K562 (cell line): ENCODE measurements around the gene FITM1. TPM values are rescaled to one million over a fixed set of nuclear protein-coding genes. Genes with fewer than 3 reads are reported as not detected.

ENCODE experiments used
- ATAC-seq: fragments of 200-7000 bp; cut with Tn5 transposase; 3 replicates; pipeline ENCODE4 v1.9.1; 2020; ENCODE audit warnings: moderate library complexity
- BruUV-seq: library from RNA; stranded (reverse); fragments of 400-500 nt; replicated peaks from 2 replicates; lab custom pipeline; 2021; lab: Mats Ljungman, UMichigan
- CTCF ChIA-PET: fragments of 300-600 bp; formaldehyde crosslinking; extraction: SDS; loops from one replicate; lab custom pipeline; 2021; ENCODE audit warnings: low intra/inter-chr PET ratio; lab: Yijun Ruan, JAX
- POLR2A ChIA-PET: fragments of 300-600, 350-650 bp; sonication (Branson Sonifier 250); formaldehyde crosslinking; extraction: SDS; loops from one replicate; lab custom pipeline; 2021; ENCODE audit warnings: antibody characterized with exemption, inconsistent platforms; lab: Yijun Ruan, JAX
- DNase-seq, 4 experiments: peaks; one replicate each; pipeline versions ENCODE4 v3.0.0 to v3.0.0-alpha.2; 2011 to 2018; ENCODE audit warnings: low spot score in 3 of 4, mixed read lengths in 3 of 4; ENCODE audit errors: extremely low read depth in 1 of 4
- FAIRE-seq: peaks from 2 replicates; lab custom pipeline; 2011; peaks lifted over from hg19 to GRCh38; lab: Jason Lieb, UNC
- H2AFZ ChIP-seq: 2 replicates; pipeline ENCODE4 v1.6.0; 2011; ENCODE audit warnings: low read depth, low read length, control low read depth, inconsistent platforms
- H3K27ac ChIP-seq: fragments of 200-600 bp; 3 replicates; pipeline ENCODE4 v1.8.0; 2011; ENCODE audit warnings: low read depth, mild to moderate bottlenecking, control low read depth, inconsistent platforms, low read length, moderate library complexity, mixed read lengths; ENCODE audit errors: extremely low read depth
- H3K27me3 ChIP-seq, 2 experiments: fragments of 300-600 bp in 1 of 2; 2 replicates in 1 of 2; 3 replicates in 1 of 2; pipeline versions ENCODE4 v1.6.0 to v1.8.0; 2011; ENCODE audit warnings: inconsistent platforms in 2 of 2, low read length in 2 of 2, mild to moderate bottlenecking in 1 of 2, mixed read lengths in 1 of 2, moderate library complexity in 1 of 2; ENCODE audit not compliant: control insufficient read depth in 2 of 2, insufficient read depth in 2 of 2
- H3K36me3 ChIP-seq: fragments of 300-600 bp; 3 replicates; pipeline ENCODE4 v1.8.0; 2011; ENCODE audit warnings: mild to moderate bottlenecking, low read length, inconsistent platforms; ENCODE audit not compliant: control insufficient read depth, insufficient read depth
- H3K4me1 ChIP-seq, 2 experiments: fragments of 200-600 bp in 1 of 2; replicated peaks in 1 of 2; 2 replicates in 1 of 2; 3 replicates in 1 of 2; pipeline versions ENCODE4 v1.5.1 to v1.8.0; 2011; ENCODE audit warnings: inconsistent platforms in 2 of 2, low read length in 2 of 2, mild to moderate bottlenecking in 1 of 2, mixed read lengths in 1 of 2, moderate library complexity in 1 of 2; ENCODE audit not compliant: control insufficient read depth in 2 of 2, insufficient read depth in 2 of 2
- H3K4me2 ChIP-seq: 2 replicates; pipeline ENCODE4 v1.6.1; 2011; ENCODE audit warnings: low read length, control low read depth, inconsistent platforms, mixed read lengths; ENCODE audit not compliant: insufficient read depth
- H3K4me3 ChIP-seq: fragments of 200-600 bp; sonication (generic), shearing (Covaris generic); 2 replicates; pipeline ENCODE4 v1.5.1; 2016; ENCODE audit warnings: control low read depth, inconsistent platforms
- H3K79me2 ChIP-seq: fragments of 200-600 bp; 3 replicates; pipeline ENCODE4 v1.8.0; 2011; ENCODE audit warnings: low read length, inconsistent platforms; ENCODE audit not compliant: control insufficient read depth, insufficient read depth
- H3K9ac ChIP-seq, 2 experiments: 2 replicates each; pipeline versions ENCODE4 v1.6.0 to v1.6.1; 2011; ENCODE audit warnings: low read depth in 2 of 2, low read length in 2 of 2, control low read depth in 1 of 2, inconsistent platforms in 1 of 2, mild to moderate bottlenecking in 1 of 2, mixed read lengths in 1 of 2; ENCODE audit not compliant: insufficient read depth in 1 of 2
- H3K9me1 ChIP-seq: one replicate; pipeline ENCODE4 v1.6.0; 2011; ENCODE audit warnings: inconsistent platforms, mild to moderate bottlenecking, low read length, moderate library complexity; ENCODE audit not compliant: control insufficient read depth, insufficient read depth
- H3K9me3 ChIP-seq: replicated peaks from 2 replicates; pipeline ENCODE4 v1.5.1; 2011; ENCODE audit warnings: low read depth, low read length, inconsistent platforms; ENCODE audit not compliant: control insufficient read depth, insufficient read depth
- H4K20me1 ChIP-seq: replicated peaks from 2 replicates; pipeline ENCODE4 v1.6.1; 2011; ENCODE audit warnings: low read length, inconsistent platforms, mixed read lengths; ENCODE audit not compliant: control insufficient read depth, insufficient read depth
- ARNT ChIP-seq, 2 experiments: fragments of 450-650 bp; IDR thresholded peaks; 2 replicates each; pipeline ENCODE4 v1.6.1; 2016; ENCODE audit warnings: mild to moderate bottlenecking in 1 of 2
- BDP1 ChIP-seq: IDR thresholded peaks from 3 replicates; pipeline ENCODE4 v1.6.1; 2011; ENCODE audit not compliant: insufficient read length, insufficient read depth
- CAMTA2 ChIP-seq: fragments of 250-450 bp; sonication (Bioruptor Pico); conservative IDR thresholded peaks from 2 replicates; pipeline ENCODE4 v1.5.1; 2022
- IFI16 ChIP-seq: fragments of 250-450 bp; sonication (Bioruptor Pico); IDR thresholded peaks from 2 replicates; pipeline ENCODE4 v2.1.2; 2022; ENCODE audit warnings: mild to moderate bottlenecking, inconsistent platforms
- KDM2B ChIP-seq: fragments of 250-450 bp; sonication (Bioruptor Pico); IDR thresholded peaks from 2 replicates; pipeline ENCODE4 v1.8.0; 2021; ENCODE audit warnings: mild to moderate bottlenecking, moderate library complexity
- KLF10 ChIP-seq: fragments of 250-450 bp; sonication (Bioruptor Pico); IDR thresholded peaks from 2 replicates; pipeline ENCODE4 v1.6.1; 2021; ENCODE audit warnings: matching md5 sums
- MTF1 ChIP-seq: fragments of 250-450 bp; sonication (Bioruptor Pico); IDR thresholded peaks from 2 replicates; pipeline ENCODE4 v1.9.0; 2021; ENCODE audit warnings: moderate library complexity, mild to moderate bottlenecking, inconsistent platforms, borderline replicate concordance
- SRSF7 ChIP-seq: fragments of 200-400 bp; formaldehyde crosslinking; optimal IDR thresholded peaks from 2 replicates; pipeline ENCODE3; 2017; ENCODE audit warnings: mild to moderate bottlenecking, low read depth, low read length
- ZKSCAN1 ChIP-seq: fragments of 150-350 bp; IDR thresholded peaks from 2 replicates; pipeline ENCODE4 v1.6.1; 2016; ENCODE audit warnings: low read depth, low read length
- ZNF77 ChIP-seq: fragments of 250-450 bp; sonication (Bioruptor Pico); IDR thresholded peaks from 2 replicates; pipeline ENCODE4 v1.5.0; 2020
- WGBS: fragments of 100-300 bp; shearing (Covaris generic); methylation state at CpG from one replicate; pipeline ENCODE4 v1.1.6; 2016; ENCODE audit warnings: low coverage, mixed read lengths; ENCODE audit not compliant: insufficient coverage; ENCODE audit errors: missing lambda C conversion rate; 5-methylcytosine and 5-hydroxymethylcytosine counted together
- in situ Hi-C: fragments of 300-500 bp; cut with MboI; formaldehyde crosslinking; loops from 4 replicates; pipeline ENCODE4 v1.15.0; 2018; ENCODE audit warnings: inconsistent platforms, mixed read lengths
- intact Hi-C: fragments of 100-400 bp; cut with micrococcal nuclease; formaldehyde crosslinking; loops from 2 replicates; pipeline ENCODE4 v1.14.2; 2022
- polyA plus RNA-seq, 8 experiments: library from polyadenylated mRNA; depleted of rRNA in 4 of 8; stranded (reverse) in 5 of 8; unstranded in 3 of 8; fragments of >200 nt; fragmentation: Nextera tagmentation in 2 of 8; fragmentation: Illumina TruSeq in 1 of 8; extraction: Ambion mirVana in 2 of 8; extraction: Trizol in 1 of 8; gene quantifications; 2 replicates each; pipeline versions ENCODE4 v1.2.1 to v1.2.3, GENCODE V29; 2011 to 2014; ENCODE audit warnings: inconsistent platforms in 1 of 8, missing spikeins in 1 of 8
- total RNA-seq, 7 experiments: library from RNA; depleted of rRNA in 6 of 7; stranded (reverse); fragments of >200 nt in 6 of 7; fragmentation: Illumina TruSeq in 2 of 7; extraction: Trizol in 2 of 7; gene quantifications; 2 replicates each; pipeline versions ENCODE4 v1.2.1 to v1.2.3, GENCODE V29; 2011 to 2021; ENCODE audit warnings: low replicate concordance in 1 of 7
- TF ChIP-seq, protein P1 (sequence below): fragments of 250-450 bp; sonication (Bioruptor Pico); IDR thresholded peaks from 2 replicates; pipeline ENCODE4 v1.4.0; 2020
- TF ChIP-seq, protein P2 (sequence below), 2 experiments: fragments of 450-650 bp; formaldehyde crosslinking in 1 of 2; IDR thresholded peaks; 2 replicates each; pipeline versions ENCODE4 v1.4.0 to v1.6.1; 2014 to 2020; ENCODE audit warnings: mild to moderate bottlenecking in 2 of 2, borderline replicate concordance in 1 of 2, low read depth in 1 of 2
- TF ChIP-seq, protein P3 (sequence below): sonication (generic); formaldehyde crosslinking; IDR thresholded peaks from 2 replicates; pipeline ENCODE4 v1.8.1; 2023; ENCODE audit warnings: mild to moderate bottlenecking, missing genetic modification reagents

FITM1 gene
- total and polyA plus RNA-seq, 9 of the 15 experiments (the other 6 are each of a cell fraction or from before 2014, with no cell fraction given): 0.09 to 0.20 TPM; not detected in 7

DNA sequence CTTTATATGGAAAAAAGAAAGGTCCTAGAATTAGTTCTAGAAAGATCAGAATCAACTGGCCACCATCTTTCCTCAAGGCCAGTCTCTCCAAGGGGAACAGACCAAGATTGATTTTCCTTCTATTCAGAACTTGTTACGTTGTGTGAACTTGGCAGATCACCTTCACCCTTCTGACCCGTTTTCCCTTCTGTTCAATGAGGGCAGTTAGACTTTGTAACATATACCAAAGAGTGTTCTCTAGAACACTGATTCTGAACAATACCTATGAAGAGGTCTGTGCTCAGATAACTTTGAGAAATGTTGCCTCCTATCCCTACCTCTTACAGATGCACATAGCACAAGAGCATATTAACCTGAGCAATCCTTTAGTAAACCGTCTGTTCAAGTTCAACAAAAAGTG is 47.0 kb upstream of the FITM1 start:
- Histone ChIP-seq H3K27ac (no peak overlapping the region), H3K4me3 (no peak overlapping the region), H3K9ac (no peak overlapping the region), H3K4me2 (no peak overlapping the region)
- no TSS peak for BruUV-seq
- no peak for FAIRE-seq
- no peak for TF ChIP-seq ZKSCAN1
- TF ChIP-seq, protein P1, sequence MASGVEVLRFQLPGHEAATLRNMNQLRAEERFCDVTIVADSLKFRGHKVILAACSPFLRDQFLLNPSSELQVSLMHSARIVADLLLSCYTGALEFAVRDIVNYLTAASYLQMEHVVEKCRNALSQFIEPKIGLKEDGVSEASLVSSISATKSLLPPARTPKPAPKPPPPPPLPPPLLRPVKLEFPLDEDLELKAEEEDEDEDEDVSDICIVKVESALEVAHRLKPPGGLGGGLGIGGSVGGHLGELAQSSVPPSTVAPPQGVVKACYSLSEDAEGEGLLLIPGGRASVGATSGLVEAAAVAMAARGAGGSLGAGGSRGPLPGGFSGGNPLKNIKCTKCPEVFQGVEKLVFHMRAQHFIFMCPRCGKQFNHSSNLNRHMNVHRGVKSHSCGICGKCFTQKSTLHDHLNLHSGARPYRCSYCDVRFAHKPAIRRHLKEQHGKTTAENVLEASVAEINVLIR (CRISPR knock-in tag): no peak
- no peak for TF ChIP-seq MTF1
- no peak for TF ChIP-seq KDM2B (CRISPR knock-in tag)
- TF ChIP-seq, protein P2, sequence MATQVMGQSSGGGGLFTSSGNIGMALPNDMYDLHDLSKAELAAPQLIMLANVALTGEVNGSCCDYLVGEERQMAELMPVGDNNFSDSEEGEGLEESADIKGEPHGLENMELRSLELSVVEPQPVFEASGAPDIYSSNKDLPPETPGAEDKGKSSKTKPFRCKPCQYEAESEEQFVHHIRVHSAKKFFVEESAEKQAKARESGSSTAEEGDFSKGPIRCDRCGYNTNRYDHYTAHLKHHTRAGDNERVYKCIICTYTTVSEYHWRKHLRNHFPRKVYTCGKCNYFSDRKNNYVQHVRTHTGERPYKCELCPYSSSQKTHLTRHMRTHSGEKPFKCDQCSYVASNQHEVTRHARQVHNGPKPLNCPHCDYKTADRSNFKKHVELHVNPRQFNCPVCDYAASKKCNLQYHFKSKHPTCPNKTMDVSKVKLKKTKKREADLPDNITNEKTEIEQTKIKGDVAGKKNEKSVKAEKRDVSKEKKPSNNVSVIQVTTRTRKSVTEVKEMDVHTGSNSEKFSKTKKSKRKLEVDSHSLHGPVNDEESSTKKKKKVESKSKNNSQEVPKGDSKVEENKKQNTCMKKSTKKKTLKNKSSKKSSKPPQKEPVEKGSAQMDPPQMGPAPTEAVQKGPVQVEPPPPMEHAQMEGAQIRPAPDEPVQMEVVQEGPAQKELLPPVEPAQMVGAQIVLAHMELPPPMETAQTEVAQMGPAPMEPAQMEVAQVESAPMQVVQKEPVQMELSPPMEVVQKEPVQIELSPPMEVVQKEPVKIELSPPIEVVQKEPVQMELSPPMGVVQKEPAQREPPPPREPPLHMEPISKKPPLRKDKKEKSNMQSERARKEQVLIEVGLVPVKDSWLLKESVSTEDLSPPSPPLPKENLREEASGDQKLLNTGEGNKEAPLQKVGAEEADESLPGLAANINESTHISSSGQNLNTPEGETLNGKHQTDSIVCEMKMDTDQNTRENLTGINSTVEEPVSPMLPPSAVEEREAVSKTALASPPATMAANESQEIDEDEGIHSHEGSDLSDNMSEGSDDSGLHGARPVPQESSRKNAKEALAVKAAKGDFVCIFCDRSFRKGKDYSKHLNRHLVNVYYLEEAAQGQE (IDR thresholded peaks at IDR 0.05; ENCODE audit: borderline replicate concordance): no peak
- TF ChIP-seq, protein P2 (CRISPR knock-in tag; IDR thresholded peaks at IDR 0.05; ENCODE audit: low read depth): no peak
- TF ChIP-seq CAMTA2 (CRISPR knock-in tag): no peak
- TF ChIP-seq ZNF77: no peak
- TF ChIP-seq, protein P3, sequence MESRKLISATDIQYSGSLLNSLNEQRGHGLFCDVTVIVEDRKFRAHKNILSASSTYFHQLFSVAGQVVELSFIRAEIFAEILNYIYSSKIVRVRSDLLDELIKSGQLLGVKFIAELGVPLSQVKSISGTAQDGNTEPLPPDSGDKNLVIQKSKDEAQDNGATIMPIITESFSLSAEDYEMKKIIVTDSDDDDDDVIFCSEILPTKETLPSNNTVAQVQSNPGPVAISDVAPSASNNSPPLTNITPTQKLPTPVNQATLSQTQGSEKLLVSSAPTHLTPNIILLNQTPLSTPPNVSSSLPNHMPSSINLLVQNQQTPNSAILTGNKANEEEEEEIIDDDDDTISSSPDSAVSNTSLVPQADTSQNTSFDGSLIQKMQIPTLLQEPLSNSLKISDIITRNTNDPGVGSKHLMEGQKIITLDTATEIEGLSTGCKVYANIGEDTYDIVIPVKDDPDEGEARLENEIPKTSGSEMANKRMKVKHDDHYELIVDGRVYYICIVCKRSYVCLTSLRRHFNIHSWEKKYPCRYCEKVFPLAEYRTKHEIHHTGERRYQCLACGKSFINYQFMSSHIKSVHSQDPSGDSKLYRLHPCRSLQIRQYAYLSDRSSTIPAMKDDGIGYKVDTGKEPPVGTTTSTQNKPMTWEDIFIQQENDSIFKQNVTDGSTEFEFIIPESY (CRISPR knock-in tag): no peak
- no peak for TF ChIP-seq IFI16
- no peak for TF ChIP-seq SRSF7
- no peak for TF ChIP-seq BDP1
- TF ChIP-seq ARNT (IDR thresholded peaks at IDR 0.05): no peak
- no peak for TF ChIP-seq KLF10
- TF ChIP-seq, all 486 proteins: peak for 0
- H3K9me3 ChIP-seq: no peaks in the 10 kb centered on the region
- H3K9me1 ChIP-seq: no peaks in the 10 kb centered on the region
- no peak for ATAC-seq
- H3K36me3 ChIP-seq: no peaks in the 10 kb centered on the region
- intact Hi-C loops (no loop called here), in situ Hi-C loops (no loop called here)
- no peaks in the 10 kb centered on the region for H3K27me3 ChIP-seq
- peaks cover 18 to 28% of the 10 kb centered on the region in 2 experiments for H3K4me1 ChIP-seq
- H3K79me2 ChIP-seq: no peaks in the 10 kb centered on the region
- WGBS: 27% methylated on average over 3 of the region's 3 CpGs
- no peak for DNase-seq
- ChIA-PET CTCF (no interaction called here), POLR2A (interaction anchor here (1.7 to 5.5 kb wide), 2 partner anchors 11 to 31 kb away, joined by 6 to 40 read pairs; partner anchors contain the start of genes DCAF11, NRL and PCK2)
- no peak overlapping the region for H2AFZ ChIP-seq
- H4K20me1 ChIP-seq: no peaks in the 10 kb centered on the region
